Measurements from ENCODE around the gene TMEM108.

The TMEM108 gene

DNA sequence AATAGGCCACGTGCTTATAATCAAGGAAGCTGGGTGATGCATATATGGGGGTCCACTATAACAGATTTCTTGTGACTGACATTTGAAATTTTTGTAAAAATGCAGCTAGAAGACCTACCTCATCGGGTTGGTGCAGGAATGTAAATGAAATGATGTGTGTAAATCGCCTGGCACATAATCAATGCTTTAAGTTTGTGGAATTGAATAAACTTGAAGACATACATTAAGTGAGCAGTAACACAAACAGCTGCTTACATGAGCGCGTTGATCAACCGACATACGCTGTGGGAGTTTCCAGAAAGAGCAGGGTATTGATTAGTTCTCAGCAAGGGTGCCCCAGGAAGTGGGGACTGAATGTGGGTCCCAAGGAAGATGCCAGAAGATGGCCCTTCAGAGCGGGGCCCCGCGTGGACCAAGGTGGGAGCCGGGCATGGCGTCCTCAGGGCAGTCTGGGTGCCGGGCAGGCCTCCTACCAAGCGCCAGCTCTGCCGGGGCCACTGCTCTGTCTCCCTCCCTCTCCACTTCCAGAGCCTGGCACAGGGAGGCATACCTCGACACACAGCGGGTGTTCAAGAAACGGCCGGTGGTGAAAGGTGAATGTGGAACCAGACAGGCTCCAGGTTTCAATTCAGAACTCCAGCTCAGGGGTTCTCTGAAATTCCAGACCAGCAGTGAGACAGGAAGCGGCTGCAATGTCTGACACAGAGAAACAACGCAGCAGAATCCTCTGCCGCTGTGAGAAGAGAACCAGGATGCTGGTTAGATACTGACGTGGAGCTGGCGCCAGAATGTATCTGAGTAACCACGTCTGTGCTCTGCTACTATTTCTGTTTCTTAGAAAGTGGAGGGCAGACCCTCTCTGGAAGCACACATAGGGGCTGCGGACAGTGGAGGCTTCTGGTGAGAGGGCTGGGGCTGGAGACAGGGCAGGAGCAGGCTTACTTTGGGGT is 374.3 kb downstream of the TMEM108 start:
- H3K4me1 ChIP-seq (ENCODE audit: insufficient read depth, low read length), result no peaks in the 10 kb centered on the region
- no peaks in the 10 kb centered on the region for H3K36me3 ChIP-seq (ENCODE audit: insufficient read depth, low read length)
- no peak overlapping the region for H2AFZ ChIP-seq (ENCODE audit: low read depth, low read length)
- no peaks in the 10 kb centered on the region for H3K27me3 ChIP-seq (ENCODE audit: insufficient read depth, low read length)
- no peaks in the 10 kb centered on the region for H3K9me3 ChIP-seq (ENCODE audit: low read length)
- no peak overlapping the region for H3K4me3 ChIP-seq (ENCODE audit: low read length)

- H3K27me3 ChIP-seq (ENCODE audit: insufficient read depth, low read length), result no peaks in the 10 kb centered on the region
- H2AFZ ChIP-seq (ENCODE audit: low read depth, low read length), result no peak overlapping the region
- H3K4me3 ChIP-seq (ENCODE audit: low read length), result no peak overlapping the region
- H3K9me3 ChIP-seq (ENCODE audit: low read length), result no peaks in the 10 kb centered on the region
- H3K36me3 ChIP-seq (ENCODE audit: insufficient read depth, low read length), result no peaks in the 10 kb centered on the region
- H3K4me1 ChIP-seq (ENCODE audit: insufficient read depth, low read length), result no peaks in the 10 kb centered on the region
Measured at GRCh38 chr3:133413161-133414020, 375.2 kb downstream of the TMEM108 start.

DNA sequence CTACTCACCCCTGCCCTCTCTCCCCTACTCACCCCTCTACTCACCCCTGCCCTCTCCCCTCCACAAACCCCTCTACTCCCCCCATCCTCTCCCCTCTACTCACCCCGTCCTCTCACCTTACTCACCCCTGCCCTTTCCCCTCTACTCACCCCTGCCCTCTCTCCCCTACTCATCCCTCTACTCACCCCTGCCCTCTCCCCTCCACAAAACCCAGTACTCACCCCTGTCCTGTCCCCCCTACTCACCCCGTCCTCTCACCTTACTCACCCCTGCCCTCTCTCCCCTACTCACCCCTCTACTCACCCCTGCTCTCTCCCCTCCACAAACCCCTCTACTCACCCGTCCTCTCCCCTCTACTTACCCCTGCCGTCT is 375.8 kb downstream of the TMEM108 start:
- H3K4me1 ChIP-seq (ENCODE audit: insufficient read depth, low read length), result no peaks in the 10 kb centered on the region
- no peaks in the 10 kb centered on the region for H3K27me3 ChIP-seq (ENCODE audit: insufficient read depth, low read length)
- no peak overlapping the region for H2AFZ ChIP-seq (ENCODE audit: low read depth, low read length)
- H3K9me3 ChIP-seq (ENCODE audit: low read length), result no peaks in the 10 kb centered on the region
- no peak overlapping the region for H3K4me3 ChIP-seq (ENCODE audit: low read length)
- H3K36me3 ChIP-seq (ENCODE audit: insufficient read depth, low read length), result no peaks in the 10 kb centered on the region

GRCh38 chr3:133418361-133418760 is 380.2 kb downstream of the TMEM108 start:
- Histone ChIP-seq H2AFZ (ENCODE audit: low read depth, low read length) (no peak overlapping the region), H3K36me3 (ENCODE audit: insufficient read depth, low read length) (no peaks in the 10 kb centered on the region), H3K4me3 (ENCODE audit: low read length) (no peak overlapping the region), H3K4me1 (ENCODE audit: insufficient read depth, low read length) (no peaks in the 10 kb centered on the region), H3K9me3 (ENCODE audit: low read length) (no peaks in the 10 kb centered on the region), H3K27me3 (ENCODE audit: insufficient read depth, low read length) (no peaks in the 10 kb centered on the region)

DNA sequence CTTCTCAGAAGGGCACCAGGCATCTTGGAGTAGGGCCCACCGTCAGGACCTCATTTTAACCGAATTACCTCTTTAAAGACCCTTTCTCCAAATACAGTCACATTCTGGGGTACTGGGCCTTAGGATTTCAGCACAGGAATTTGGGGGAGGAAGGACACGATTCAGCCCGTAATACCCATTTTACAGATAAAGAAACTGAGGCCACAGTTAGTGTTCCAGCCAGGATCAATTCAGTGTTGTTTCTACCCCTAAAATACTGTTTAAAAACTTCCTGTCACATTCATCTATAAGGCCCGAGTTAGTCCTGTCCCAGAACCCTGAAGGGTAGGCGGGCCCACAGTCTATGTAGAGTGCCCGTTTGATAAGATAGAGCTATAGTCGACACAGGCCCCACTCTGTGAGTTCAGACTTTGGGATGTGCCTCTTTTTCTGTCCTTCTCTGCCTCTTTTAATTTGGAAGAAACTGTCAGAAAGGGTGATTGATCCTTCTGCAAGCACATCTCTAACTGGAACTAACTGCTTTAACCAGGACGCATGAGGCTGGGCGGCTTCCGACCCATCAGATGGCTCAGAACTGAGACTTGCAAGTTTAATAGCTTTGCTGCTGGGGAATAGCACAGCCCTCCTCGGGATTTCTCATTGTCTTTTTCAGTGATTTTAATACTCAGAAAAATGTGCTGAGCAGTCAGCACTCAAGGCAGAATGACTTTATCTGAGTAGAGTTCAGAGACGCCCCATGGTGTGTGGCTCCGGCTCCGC is 381.1 kb downstream of the TMEM108 start:
- H3K36me3 ChIP-seq (ENCODE audit: insufficient read depth, low read length), result no peaks in the 10 kb centered on the region
- no peak overlapping the region for H2AFZ ChIP-seq (ENCODE audit: low read depth, low read length)
- H3K27me3 ChIP-seq (ENCODE audit: insufficient read depth, low read length), result no peaks in the 10 kb centered on the region
- H3K4me1 ChIP-seq (ENCODE audit: insufficient read depth, low read length), result no peaks in the 10 kb centered on the region
- no peak overlapping the region for H3K4me3 ChIP-seq (ENCODE audit: low read length)
- H3K9me3 ChIP-seq (ENCODE audit: low read length), result no peaks in the 10 kb centered on the region

- H3K4me1 ChIP-seq (ENCODE audit: insufficient read depth, low read length), result no peaks in the 10 kb centered on the region
- H3K36me3 ChIP-seq (ENCODE audit: insufficient read depth, low read length), result no peaks in the 10 kb centered on the region
- H3K27me3 ChIP-seq (ENCODE audit: insufficient read depth, low read length), result no peaks in the 10 kb centered on the region
- no peak overlapping the region for H2AFZ ChIP-seq (ENCODE audit: low read depth, low read length)
- H3K9me3 ChIP-seq (ENCODE audit: low read length), result no peaks in the 10 kb centered on the region
- no peak overlapping the region for H3K4me3 ChIP-seq (ENCODE audit: low read length)
Measured at GRCh38 chr3:133424937-133425869, 387.0 kb downstream of the TMEM108 start.

GRCh38 chr3:133425898-133426297 is 387.7 kb downstream of the TMEM108 start:
- Histone ChIP-seq H3K4me3 (ENCODE audit: low read length) (no peak overlapping the region), H3K36me3 (ENCODE audit: insufficient read depth, low read length) (no peaks in the 10 kb centered on the region), H3K27me3 (ENCODE audit: insufficient read depth, low read length) (no peaks in the 10 kb centered on the region), H3K9me3 (ENCODE audit: low read length) (no peaks in the 10 kb centered on the region), H3K4me1 (ENCODE audit: insufficient read depth, low read length) (no peaks in the 10 kb centered on the region), H2AFZ (ENCODE audit: low read depth, low read length) (no peak overlapping the region)

- no peak overlapping the region for H3K4me3 ChIP-seq (ENCODE audit: low read length)
- H2AFZ ChIP-seq (ENCODE audit: low read depth, low read length), result no peak overlapping the region
- no peaks in the 10 kb centered on the region for H3K9me3 ChIP-seq (ENCODE audit: low read length)
- no peaks in the 10 kb centered on the region for H3K27me3 ChIP-seq (ENCODE audit: insufficient read depth, low read length)
- no peaks in the 10 kb centered on the region for H3K36me3 ChIP-seq (ENCODE audit: insufficient read depth, low read length)
- no peaks in the 10 kb centered on the region for H3K4me1 ChIP-seq (ENCODE audit: insufficient read depth, low read length)
Measured at GRCh38 chr3:133426721-133427120, 388.5 kb downstream of the TMEM108 start.

DNA sequence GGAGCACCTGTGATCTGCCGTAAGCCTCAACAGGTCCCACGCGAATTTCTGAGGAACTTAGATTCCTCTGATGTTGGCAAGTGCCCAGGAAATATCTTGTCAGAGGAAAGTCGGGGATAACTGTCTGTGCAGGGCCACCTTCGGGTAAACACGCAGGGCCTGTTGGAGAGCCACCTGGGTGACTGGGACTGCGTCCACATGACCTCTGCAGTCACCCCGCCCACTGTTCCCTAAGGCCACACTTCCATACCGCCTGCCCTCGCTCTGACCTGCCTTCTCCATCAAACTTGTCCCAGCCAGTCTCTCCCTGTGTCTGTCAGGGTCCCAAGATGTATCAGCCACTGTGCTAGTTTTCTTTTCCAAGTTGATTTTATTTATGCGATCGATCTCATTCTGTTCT is 390.4 kb downstream of the TMEM108 start:
- H3K9me3 ChIP-seq (ENCODE audit: low read length), result no peaks in the 10 kb centered on the region
- H3K27me3 ChIP-seq (ENCODE audit: insufficient read depth, low read length), result no peaks in the 10 kb centered on the region
- no peaks in the 10 kb centered on the region for H3K36me3 ChIP-seq (ENCODE audit: insufficient read depth, low read length)
- H2AFZ ChIP-seq (ENCODE audit: low read depth, low read length), result no peak overlapping the region
- no peaks in the 10 kb centered on the region for H3K4me1 ChIP-seq (ENCODE audit: insufficient read depth, low read length)
- H3K4me3 ChIP-seq (ENCODE audit: low read length), result no peak overlapping the region

GRCh38 chr3:133429063-133429462 is 390.9 kb downstream of the TMEM108 start:
- H3K9me3 ChIP-seq (ENCODE audit: low read length), result no peaks in the 10 kb centered on the region
- H3K36me3 ChIP-seq (ENCODE audit: insufficient read depth, low read length), result no peaks in the 10 kb centered on the region
- H3K27me3 ChIP-seq (ENCODE audit: insufficient read depth, low read length), result no peaks in the 10 kb centered on the region
- H3K4me1 ChIP-seq (ENCODE audit: insufficient read depth, low read length), result no peaks in the 10 kb centered on the region
- no peak overlapping the region for H2AFZ ChIP-seq (ENCODE audit: low read depth, low read length)
- no peak overlapping the region for H3K4me3 ChIP-seq (ENCODE audit: low read length)

- H2AFZ ChIP-seq (ENCODE audit: low read depth, low read length), result no peak overlapping the region
- no peaks in the 10 kb centered on the region for H3K36me3 ChIP-seq (ENCODE audit: insufficient read depth, low read length)
- no peaks in the 10 kb centered on the region for H3K9me3 ChIP-seq (ENCODE audit: low read length)
- no peak overlapping the region for H3K4me3 ChIP-seq (ENCODE audit: low read length)
- H3K4me1 ChIP-seq (ENCODE audit: insufficient read depth, low read length), result no peaks in the 10 kb centered on the region
- H3K27me3 ChIP-seq (ENCODE audit: insufficient read depth, low read length), result no peaks in the 10 kb centered on the region
Measured at GRCh38 chr3:133439563-133439962, 401.4 kb downstream of the TMEM108 start.

DNA sequence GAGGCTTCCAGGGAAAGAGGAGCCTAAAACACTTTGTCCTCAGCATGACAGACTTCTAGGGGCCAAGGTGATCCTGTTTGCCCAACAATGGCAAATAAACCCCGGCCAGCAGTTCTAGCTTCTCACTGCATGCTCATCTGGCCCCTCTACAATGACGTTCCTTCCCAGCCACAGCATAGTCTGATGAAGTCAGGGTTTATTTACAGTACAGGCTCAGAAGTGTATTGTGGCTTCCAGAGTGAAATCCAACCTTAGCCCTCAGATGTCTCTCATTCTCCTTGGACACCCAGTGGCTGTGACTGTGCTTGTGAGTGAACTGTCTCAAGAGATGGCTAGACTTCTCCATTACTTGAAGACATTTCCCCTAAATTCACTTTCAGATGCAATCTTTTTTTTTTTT is 402.5 kb downstream of the TMEM108 start:
- no peaks in the 10 kb centered on the region for H3K36me3 ChIP-seq (ENCODE audit: insufficient read depth, low read length)
- no peak overlapping the region for H2AFZ ChIP-seq (ENCODE audit: low read depth, low read length)
- H3K27me3 ChIP-seq (ENCODE audit: insufficient read depth, low read length), result no peaks in the 10 kb centered on the region
- H3K4me1 ChIP-seq (ENCODE audit: insufficient read depth, low read length), result no peaks in the 10 kb centered on the region
- no peaks in the 10 kb centered on the region for H3K9me3 ChIP-seq (ENCODE audit: low read length)
- no peak overlapping the region for H3K4me3 ChIP-seq (ENCODE audit: low read length)

All from neuron (in vitro differentiated cells).